CD4-positive, CD25-positive, alpha-beta regulatory T cell (primary cell): Measurements from ENCODE around the gene IRF9. TPM values are rescaled to one million over a fixed set of nuclear protein-coding genes. Genes with fewer than 3 reads are reported as not detected.

Experiments
- ATAC-seq, 2 donors: fragments of 150-1000 bp; cut with Tn5 transposase; one replicate each; pipeline ENCODE4 v1.10.0; 2021; ENCODE audit warnings: low read depth in 2 of 2, moderate number of reproducible peaks in 2 of 2, moderate library complexity in 1 of 2
- DNase-seq, 3 donors: peaks; one replicate each; pipeline versions ENCODE4 v3.0.0 to v3.0.0-alpha.2; 2012 to 2022; ENCODE audit warnings: mixed read lengths in 1 of 3
- H3K27ac ChIP-seq: one replicate; pipeline ENCODE4 v1.7.0; 2013; ENCODE audit warnings: mild to moderate bottlenecking, low read length; ENCODE audit not compliant: insufficient read depth, poor library complexity, severe bottlenecking
- H3K27me3 ChIP-seq: one replicate; pipeline ENCODE4 v1.7.0; 2013; ENCODE audit warnings: low read length; ENCODE audit not compliant: control insufficient read depth, insufficient read depth
- H3K36me3 ChIP-seq: one replicate; pipeline ENCODE4 v1.7.0; 2013; ENCODE audit warnings: mild to moderate bottlenecking, low read length, moderate library complexity; ENCODE audit not compliant: control insufficient read depth, insufficient read depth
- H3K4me1 ChIP-seq: 2 replicates; pipeline ENCODE4 v1.7.0; 2013; ENCODE audit warnings: mild to moderate bottlenecking, low read length; ENCODE audit not compliant: insufficient read depth, control insufficient read depth, poor library complexity, severe bottlenecking
- H3K4me3 ChIP-seq: one replicate; pipeline ENCODE4 v1.7.0; 2013; ENCODE audit warnings: low read depth, mild to moderate bottlenecking, low read length, moderate library complexity
- H3K9me3 ChIP-seq, 2 experiments: 1 replicate in 1 of 2; 2 replicates in 1 of 2; pipeline ENCODE4 v1.7.0; 2013; ENCODE audit warnings: low read length in 2 of 2, mild to moderate bottlenecking in 1 of 2, moderate library complexity in 1 of 2; ENCODE audit not compliant: control insufficient read depth in 2 of 2
- H3K27ac Mint-ChIP-seq, 3 donors: one replicate each; pipeline ENCODE4 v1.8.0; 2020 to 2022; ENCODE audit warnings: mild to moderate bottlenecking in 3 of 3, mixed read lengths in 3 of 3, moderate library complexity in 2 of 3
- H3K27me3 Mint-ChIP-seq: one replicate; pipeline ENCODE4 v1.8.0; 2022; ENCODE audit warnings: mild to moderate bottlenecking, mixed read lengths
- H3K36me3 Mint-ChIP-seq: one replicate; pipeline ENCODE4 v1.8.0; 2020; ENCODE audit warnings: mixed read lengths
- H3K4me1 Mint-ChIP-seq, 4 donors: one replicate each; pipeline ENCODE4 v1.8.0; 2020 to 2022; ENCODE audit warnings: mixed read lengths in 4 of 4, mild to moderate bottlenecking in 1 of 4
- H3K4me3 Mint-ChIP-seq, 4 donors: one replicate each; pipeline ENCODE4 v1.8.0; 2020 to 2022; ENCODE audit warnings: mild to moderate bottlenecking in 4 of 4, mixed read lengths in 4 of 4, moderate library complexity in 3 of 4
- H3K9me3 Mint-ChIP-seq, 7 donors: one replicate each; pipeline ENCODE4 v1.8.0; 2020 to 2022; ENCODE audit warnings: mixed read lengths in 7 of 7, mild to moderate bottlenecking in 3 of 7, moderate library complexity in 2 of 7
- polyA plus RNA-seq, 4 donors: library from polyadenylated mRNA; unstranded; fragments of 300-500 nt; fragmentation: Illumina TruSeq; gene quantifications; one replicate each; pipeline ENCODE4 v1.2.3, GENCODE V29; 2021
- total RNA-seq: library from RNA; stranded (reverse); gene quantifications from one replicate; pipeline ENCODE4 v1.2.3, GENCODE V29; 2022

The IRF9 gene
- total and polyA plus RNA-seq, 5 donors from 2014 or later = 105 to 369 (median 127) TPM

DNA sequence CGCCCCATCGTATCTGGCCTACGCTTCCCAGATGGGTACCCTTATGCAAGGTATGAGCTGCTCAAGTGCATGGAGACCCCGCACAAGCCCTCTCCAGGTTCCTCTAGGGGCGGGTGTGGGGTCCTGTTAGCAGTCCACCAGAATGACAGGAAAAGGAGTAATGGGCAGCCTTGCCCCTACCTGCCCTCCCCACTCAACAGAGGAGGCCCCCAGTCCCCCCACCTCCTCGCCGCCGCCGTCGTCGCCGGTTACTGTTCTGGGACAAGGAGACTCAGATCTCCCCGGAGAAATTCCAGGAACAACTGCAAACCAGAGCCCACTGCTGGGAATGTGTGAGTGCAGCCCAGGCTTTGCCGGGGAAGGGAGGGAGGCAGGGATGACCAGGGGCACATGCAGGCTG is 16.8 kb downstream of the IRF9 start:
- no peak for DNase-seq
- no peak for ATAC-seq
- no peaks in the 10 kb centered on the region for H3K9me3 ChIP-seq
- H3K4me1 ChIP-seq = no peaks in the 10 kb centered on the region
- peaks cover 21% of the 10 kb centered on the region for H3K36me3 Mint-ChIP-seq
- peak overlapping the region in 2 of 3 donors; percentile 48 to 51 for H3K27ac Mint-ChIP-seq
- H3K27me3 ChIP-seq = no peaks in the 10 kb centered on the region
- no peaks in the 10 kb centered on the region for H3K27me3 Mint-ChIP-seq
- H3K9me3 Mint-ChIP-seq = no peaks in the 10 kb centered on the region
- H3K36me3 ChIP-seq = peaks cover 40% of the 10 kb centered on the region
- no peak overlapping the region for H3K27ac ChIP-seq
- no peak overlapping the region for H3K4me3 ChIP-seq
- H3K4me1 Mint-ChIP-seq = peaks cover 0 to 21% (median 10%) of the 10 kb centered on the region in 4 donors
- no peak overlapping the region for H3K4me3 Mint-ChIP-seq

- no peak for ATAC-seq
- H3K4me1 Mint-ChIP-seq = peaks cover 0 to 14% (median 8%) of the 10 kb centered on the region in 4 donors
- Histone ChIP-seq H3K36me3 (peaks cover 44% of the 10 kb centered on the region), H3K9me3 (no peaks in the 10 kb centered on the region), H3K4me3 (no peak overlapping the region), H3K4me1 (no peaks in the 10 kb centered on the region), H3K27me3 (no peaks in the 10 kb centered on the region), H3K27ac (no peak overlapping the region)
- H3K27ac Mint-ChIP-seq = no peak overlapping the region
- H3K4me3 Mint-ChIP-seq = no peak overlapping the region
- H3K36me3 Mint-ChIP-seq = peaks cover 21% of the 10 kb centered on the region
- no peaks in the 10 kb centered on the region for H3K9me3 Mint-ChIP-seq
- H3K27me3 Mint-ChIP-seq = no peaks in the 10 kb centered on the region
- DNase-seq = no peak
Observed at GRCh38 chr14:24178399-24179178, 17.5 kb downstream of the IRF9 start.

DNA sequence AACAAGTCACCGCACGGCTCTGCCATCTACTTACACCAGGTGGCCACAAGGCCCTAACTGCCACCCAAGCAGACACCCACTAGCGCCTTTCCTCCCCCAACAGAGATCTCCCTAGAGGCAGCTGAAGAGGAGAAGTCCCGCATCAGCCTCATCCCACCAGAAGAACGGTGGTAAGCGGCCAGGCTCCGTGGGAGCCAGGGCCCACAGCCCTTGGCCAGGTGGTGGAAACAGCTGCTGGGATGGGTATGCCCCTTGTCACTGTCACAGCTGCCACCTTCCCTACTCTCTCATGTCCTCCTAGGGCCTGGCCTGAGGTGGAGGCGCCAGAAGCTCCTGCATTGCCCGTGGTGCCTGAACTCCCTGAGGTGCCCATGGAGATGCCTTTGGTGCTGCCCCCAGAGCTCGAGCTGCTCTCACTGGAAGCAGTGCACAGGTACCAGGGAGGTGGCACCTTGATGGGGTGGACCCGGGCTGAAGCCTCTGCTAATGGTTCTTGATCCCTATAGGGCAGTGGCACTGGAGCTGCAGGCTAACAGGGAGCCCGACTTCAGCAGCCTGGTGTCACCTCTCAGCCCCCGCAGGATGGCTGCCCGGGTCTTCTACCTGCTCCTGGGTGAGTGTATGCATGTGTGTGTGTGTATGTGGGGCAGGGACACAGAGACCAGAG is 18.4 kb downstream of the IRF9 start:
- Histone ChIP-seq H3K36me3 (peaks cover 49% of the 10 kb centered on the region), H3K4me1 (no peaks in the 10 kb centered on the region), H3K4me3 (no peak overlapping the region), H3K9me3 (no peaks in the 10 kb centered on the region), H3K27me3 (no peaks in the 10 kb centered on the region), H3K27ac (no peak overlapping the region)
- no peak for DNase-seq
- peaks cover 0 to 11% (median 7%) of the 10 kb centered on the region in 4 donors for H3K4me1 Mint-ChIP-seq
- H3K4me3 Mint-ChIP-seq = peak overlapping the region in 1 of 4 donors; percentile 19
- H3K27me3 Mint-ChIP-seq = no peaks in the 10 kb centered on the region
- H3K27ac Mint-ChIP-seq = peak overlapping the region in 2 of 3 donors; percentile 51 to 66
- ATAC-seq = no peak
- H3K36me3 Mint-ChIP-seq = peaks cover 21% of the 10 kb centered on the region
- H3K9me3 Mint-ChIP-seq = no peaks in the 10 kb centered on the region

DNA sequence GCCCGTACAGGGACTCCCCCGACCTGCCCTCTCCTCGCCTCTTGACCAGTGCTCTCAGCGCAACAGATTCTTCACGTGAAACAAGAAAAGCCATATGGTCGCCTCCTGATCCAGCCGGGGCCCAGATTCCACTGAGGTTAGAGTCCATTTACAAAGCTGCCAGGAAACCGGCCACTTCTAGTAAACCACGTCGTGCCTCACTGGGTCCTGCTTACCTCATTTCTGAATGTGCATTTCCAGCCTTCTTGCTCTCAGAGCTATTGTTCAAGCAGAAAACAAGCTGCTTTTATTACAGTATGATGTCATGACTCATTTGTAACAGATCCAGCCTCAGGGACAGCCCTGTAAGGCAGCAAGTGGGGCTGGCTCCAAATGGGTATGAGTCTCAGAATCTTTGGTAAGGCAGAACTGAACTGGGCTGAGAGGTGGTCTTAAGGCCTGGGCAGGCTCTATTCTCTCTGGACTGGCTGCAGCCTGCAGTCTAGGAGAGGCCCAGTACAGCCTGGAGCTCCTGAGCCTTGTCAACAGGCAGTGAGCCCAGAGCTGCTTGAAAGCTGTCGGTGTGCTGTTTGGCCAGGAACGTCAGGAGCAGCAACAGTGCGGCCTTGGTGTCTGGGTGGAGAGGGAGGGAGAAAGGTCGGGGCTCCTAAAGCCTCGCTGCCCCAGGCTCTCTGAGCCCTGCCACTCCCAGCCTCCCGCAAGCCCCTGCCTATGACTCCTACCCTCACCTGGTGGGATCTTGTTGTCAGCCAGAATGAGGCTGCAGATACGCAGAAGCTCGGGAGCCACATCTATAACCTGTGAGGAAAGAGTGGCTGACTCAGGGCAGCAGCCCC is 19.1 kb downstream of the IRF9 start:
- H3K36me3 Mint-ChIP-seq = peaks cover 15% of the 10 kb centered on the region
- no peaks in the 10 kb centered on the region for H3K27me3 Mint-ChIP-seq
- H3K4me3 Mint-ChIP-seq = peak overlapping the region in 1 of 4 donors; percentile 54
- Histone ChIP-seq H3K27ac (no peak overlapping the region), H3K4me1 (no peaks in the 10 kb centered on the region), H3K36me3 (peaks cover 55% of the 10 kb centered on the region), H3K4me3 (no peak overlapping the region), H3K27me3 (no peaks in the 10 kb centered on the region), H3K9me3 (no peaks in the 10 kb centered on the region)
- DNase-seq (no peak), ATAC-seq (no peak)
- H3K9me3 Mint-ChIP-seq = no peaks in the 10 kb centered on the region
- H3K4me1 Mint-ChIP-seq = peaks cover 0 to 7% (median 3%) of the 10 kb centered on the region in 4 donors
- H3K27ac Mint-ChIP-seq = peak overlapping the region in 2 of 3 donors; percentile 43 to 51

GRCh38 chr14:24181371-24182077 is 20.5 kb downstream of the IRF9 start:
- H3K9me3 Mint-ChIP-seq = no peaks in the 10 kb centered on the region
- Histone ChIP-seq H3K9me3 (no peaks in the 10 kb centered on the region), H3K4me3 (no peak overlapping the region), H3K27ac (no peak overlapping the region), H3K36me3 (peaks cover 61% of the 10 kb centered on the region), H3K4me1 (no peaks in the 10 kb centered on the region), H3K27me3 (no peaks in the 10 kb centered on the region)
- DNase-seq (no peak), ATAC-seq (no peak)
- no peaks in the 10 kb centered on the region for H3K27me3 Mint-ChIP-seq
- H3K36me3 Mint-ChIP-seq = peaks cover 13% of the 10 kb centered on the region
- peak overlapping the region in 1 of 4 donors; percentile 23 for H3K4me3 Mint-ChIP-seq
- H3K27ac Mint-ChIP-seq = no peak overlapping the region
- peaks cover 0 to 7% (median 3%) of the 10 kb centered on the region in 4 donors for H3K4me1 Mint-ChIP-seq

DNA sequence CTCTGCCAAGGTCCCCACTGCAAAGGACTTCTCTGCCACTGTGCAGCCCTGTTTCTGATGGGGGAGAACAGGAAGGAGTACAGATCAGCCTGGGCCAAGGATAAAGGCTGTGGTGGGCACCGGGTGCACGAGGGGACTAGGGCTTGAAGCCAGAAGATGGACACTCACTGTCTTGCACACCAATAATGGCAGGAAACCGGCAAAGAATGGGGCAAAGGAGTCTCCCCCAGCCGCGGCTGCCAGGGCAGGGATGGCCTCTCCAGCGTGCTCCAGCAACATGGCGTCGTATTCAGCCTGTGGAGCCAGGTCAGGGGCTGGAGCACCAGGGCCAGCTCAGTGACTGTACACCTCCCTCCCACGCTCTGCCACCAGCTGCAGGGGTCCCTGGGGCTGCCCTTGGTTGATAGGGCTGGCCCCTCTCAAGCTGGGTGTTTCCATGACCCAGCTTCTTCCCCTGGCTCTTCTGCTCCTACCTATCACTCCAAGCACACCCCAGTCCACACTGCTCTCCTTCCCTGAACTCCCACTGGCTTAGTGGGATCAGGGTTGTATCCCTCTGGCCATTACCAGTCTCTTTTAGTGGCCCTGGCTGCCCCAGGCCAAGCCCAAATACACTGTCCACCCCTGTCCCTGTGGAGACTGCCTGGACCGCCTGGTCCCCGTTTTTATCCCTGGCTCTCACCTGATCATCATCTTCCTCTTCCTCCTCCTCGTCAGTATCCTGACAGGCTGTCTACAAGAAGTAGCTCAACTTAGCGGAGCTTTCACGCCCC is 21.2 kb downstream of the IRF9 start:
- peaks cover 0 to 13% (median 4%) of the 10 kb centered on the region in 4 donors for H3K4me1 Mint-ChIP-seq
- H3K27me3 ChIP-seq = no peaks in the 10 kb centered on the region
- no peak overlapping the region for H3K4me3 ChIP-seq
- H3K4me3 Mint-ChIP-seq = peak overlapping the region in 1 of 4 donors; percentile 58
- H3K27ac Mint-ChIP-seq = no peak overlapping the region
- H3K36me3 Mint-ChIP-seq = peaks cover 13% of the 10 kb centered on the region
- DNase-seq (no peak), ATAC-seq (no peak)
- H3K36me3 ChIP-seq = peaks cover 59% of the 10 kb centered on the region
- no peaks in the 10 kb centered on the region for H3K27me3 Mint-ChIP-seq
- no peak overlapping the region for H3K27ac ChIP-seq
- H3K9me3 ChIP-seq = no peaks in the 10 kb centered on the region
- peaks cover 3% of the 10 kb centered on the region for H3K4me1 ChIP-seq
- no peaks in the 10 kb centered on the region for H3K9me3 Mint-ChIP-seq
